Activated T-cell treated with anti-CD3 and anti-CD28 coated beads for 4 hours (primary cell): Measurements from ENCODE around the gene GIPC1.

Experiments
- DNase-seq: peaks from one replicate; pipeline ENCODE4 v3.0.0-alpha.2; 2020

GIPC1 gene

DNA sequence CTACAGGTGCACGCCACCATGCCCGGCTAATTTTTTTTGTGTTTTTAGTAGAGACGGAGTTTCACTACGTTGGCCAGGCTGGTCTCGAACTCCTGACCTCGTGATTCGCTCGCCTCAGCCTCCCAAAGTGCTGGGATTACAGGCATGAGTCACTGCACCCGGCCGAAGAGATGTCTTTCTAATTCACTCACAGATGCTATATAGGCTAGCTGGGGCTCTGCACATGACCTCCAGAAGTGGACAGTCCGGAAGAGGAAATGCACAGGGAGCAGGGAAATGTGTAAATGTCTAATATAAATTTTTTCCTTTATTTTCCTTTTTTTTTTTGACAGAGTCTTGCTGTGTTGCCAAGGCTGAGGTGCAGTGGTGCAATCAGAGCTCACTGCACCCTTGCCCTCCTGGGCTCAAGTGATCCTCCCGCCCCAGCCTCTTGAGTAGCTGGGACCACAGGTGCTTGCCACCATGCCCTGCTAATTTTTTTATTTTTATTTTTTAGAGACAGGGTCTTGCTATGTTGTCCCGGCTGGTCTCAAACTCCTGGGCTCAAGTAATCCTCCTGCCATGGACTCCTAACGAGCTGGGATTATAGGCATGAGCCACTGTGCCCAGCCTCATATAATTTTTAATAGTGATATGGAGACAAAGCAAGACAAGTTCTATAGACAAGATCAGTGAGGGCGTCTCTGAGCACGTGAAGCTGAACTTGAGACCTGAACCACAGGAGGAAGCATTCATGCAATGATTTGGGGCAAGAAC lies 8.4 kb downstream of the GIPC1 start:
- no peak for DNase-seq

- no peak for DNase-seq
Measured at GRCh38 chr19:14482172-14482941, 13.6 kb downstream of the GIPC1 start.

GRCh38 chr19:14480700-14481079 lies 15.2 kb downstream of the GIPC1 start:
- DNase-seq, result no peak

- peak; percentile 55 for DNase-seq
Measured at GRCh38 chr19:14479975-14480699, 15.8 kb downstream of the GIPC1 start.

DNA sequence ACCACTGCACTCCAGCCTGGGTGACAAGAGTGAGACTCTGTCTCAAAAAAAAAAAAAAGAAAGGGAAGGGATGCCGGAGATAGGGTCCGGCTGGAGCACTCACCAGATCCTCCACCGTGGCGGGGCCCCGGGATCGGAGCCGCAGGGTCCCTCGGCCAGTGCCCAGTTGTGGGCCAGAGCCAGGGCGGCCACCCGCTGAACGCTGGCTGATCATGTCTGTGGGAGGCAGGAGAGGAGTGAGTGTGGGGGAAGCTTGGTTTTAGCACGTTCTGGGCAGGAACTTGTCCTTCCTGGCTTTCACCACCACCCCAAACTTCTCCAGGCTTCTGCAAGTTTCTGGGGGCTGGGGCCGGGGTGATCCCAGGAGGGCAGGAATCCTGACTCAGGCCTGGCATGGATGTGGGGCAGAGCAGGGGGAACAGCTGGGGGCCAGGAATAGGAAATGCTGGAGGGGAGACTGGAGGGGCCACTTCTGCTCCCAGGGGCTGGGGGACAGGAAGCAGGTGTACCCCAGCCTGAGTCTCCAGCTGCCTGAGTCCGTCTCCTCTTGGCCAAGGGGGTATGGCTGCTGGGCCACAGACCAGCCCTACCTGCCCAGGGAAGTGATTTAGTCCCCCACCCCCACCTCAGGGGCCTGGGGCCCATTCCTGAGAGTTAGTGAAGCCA lies 16.5 kb downstream of the GIPC1 start:
- no peak for DNase-seq

DNA sequence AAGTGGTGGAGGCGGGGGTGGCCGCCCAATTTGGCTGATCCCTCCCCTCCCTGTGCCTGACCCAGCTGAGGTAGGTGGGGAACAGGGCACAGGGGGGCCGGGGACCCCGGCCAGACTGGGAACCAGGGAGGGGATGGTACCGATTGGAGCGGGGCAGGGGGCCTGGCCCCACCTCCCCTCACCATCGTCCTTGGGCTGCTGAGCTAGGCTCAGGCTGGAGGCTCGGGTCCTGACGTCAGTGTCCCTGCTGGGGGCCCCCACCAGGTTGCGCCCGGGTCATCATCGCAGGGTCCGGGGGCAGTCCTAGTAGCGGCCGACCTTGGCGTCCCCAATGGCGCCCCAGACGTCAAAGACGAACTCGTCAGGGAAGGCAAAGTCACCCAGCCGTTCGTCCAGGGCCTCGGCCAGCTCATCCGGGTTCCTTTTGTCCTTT lies 17.8 kb downstream of the GIPC1 start:
- DNase-seq, result no peak

GRCh38 chr19:14477418-14478112 lies 18.4 kb downstream of the GIPC1 start:
- DNase-seq, result no peak

DNA sequence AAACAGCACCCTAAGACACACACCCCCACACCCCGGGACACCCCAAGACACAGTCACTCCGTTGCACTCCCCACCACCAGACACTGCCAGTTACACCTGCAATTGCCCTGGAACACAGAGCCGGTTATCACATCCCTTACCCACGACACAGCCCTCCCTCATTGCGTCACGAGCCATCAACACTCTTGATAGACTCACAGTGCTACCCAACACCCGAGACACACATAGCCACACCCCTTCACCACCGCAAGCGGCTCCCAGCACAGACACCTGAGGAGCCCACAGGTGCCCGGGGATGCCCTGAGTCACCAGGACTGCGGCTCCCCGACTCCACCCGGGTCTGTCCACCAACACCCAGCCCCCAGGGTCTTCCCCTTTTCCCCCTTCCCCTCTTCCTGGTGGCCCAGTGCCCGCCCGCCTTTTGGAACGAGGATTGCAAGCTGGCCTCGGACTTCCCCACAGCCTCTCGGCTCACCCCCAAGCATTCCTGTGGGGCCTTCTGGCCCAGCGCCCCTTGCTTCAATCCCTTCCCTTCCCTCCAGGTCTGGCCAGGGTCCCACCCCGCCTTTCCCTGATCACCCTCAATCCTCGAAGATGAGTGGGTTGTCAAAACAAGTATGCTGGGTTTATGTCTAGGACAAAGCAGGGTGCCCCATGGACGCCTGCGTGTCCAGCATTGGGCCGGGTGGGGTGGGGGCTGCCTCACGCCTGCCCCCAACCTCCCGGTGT lies 19.1 kb downstream of the GIPC1 start:
- DNase-seq, result no peak

DNA sequence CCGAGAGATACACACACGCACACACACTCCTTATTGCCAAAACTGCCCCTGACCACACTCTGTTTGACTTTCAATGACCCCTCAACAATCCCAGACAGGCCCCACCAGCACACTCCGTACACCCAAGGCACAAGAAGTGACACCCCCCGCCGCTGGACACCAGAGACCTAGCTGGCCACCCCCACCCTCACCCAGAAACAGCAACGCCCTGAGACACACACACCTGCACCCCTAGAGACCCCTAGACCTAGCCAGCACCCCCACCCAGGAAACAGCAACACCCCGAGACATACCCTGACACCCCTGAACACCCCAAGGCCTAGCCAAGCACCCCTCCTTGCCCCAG lies 19.6 kb downstream of the GIPC1 start:
- DNase-seq, result no peak

DNA sequence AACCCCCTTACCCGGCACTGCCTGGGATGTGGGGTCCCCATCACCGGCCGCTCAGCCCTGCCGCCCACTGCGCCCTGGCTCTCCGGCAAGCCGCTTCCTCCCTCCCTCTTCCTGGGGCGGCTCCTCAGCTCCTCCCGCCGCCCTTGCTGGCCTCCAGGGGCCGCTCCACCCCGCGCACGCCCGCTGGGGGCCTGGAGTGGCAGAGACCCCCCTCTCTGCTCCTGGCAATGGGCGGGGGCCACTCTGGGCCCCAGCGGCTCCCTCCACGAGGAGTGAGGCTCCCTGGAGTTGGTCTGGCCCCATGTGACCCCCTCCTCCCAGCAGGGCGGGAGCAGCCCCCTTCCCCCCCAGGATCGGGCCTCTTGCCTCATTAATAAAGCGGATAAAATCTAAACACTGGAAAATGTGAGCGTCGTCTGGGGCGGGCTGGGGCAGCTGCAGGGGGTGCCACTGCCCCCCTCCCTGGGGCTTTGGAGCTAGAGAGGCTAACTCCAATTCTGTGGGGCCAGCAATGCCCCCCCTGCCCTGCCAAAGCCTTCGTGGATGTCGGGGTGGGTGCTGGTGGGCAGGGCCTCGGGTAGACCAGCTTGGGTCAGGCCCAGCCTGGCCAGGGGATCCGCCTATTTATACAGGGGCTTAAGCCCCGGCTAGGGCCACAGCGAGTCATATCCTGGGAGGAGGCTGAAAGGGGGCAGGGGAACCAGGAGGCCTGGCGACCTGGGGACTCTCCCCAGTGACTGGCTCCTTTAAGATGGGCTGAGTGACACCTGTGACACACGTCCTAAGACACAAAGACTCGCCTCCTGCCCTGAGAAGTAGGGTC lies 20.5 kb downstream of the GIPC1 start, which contains the start of gene PTGER1:
TSS of gene PTGER1 (minus strand) at position 104 of the 823 bp plus-strand sequence. CDS start 1,034 bp downstream, outside the sequence.
- no peak for DNase-seq

DNA sequence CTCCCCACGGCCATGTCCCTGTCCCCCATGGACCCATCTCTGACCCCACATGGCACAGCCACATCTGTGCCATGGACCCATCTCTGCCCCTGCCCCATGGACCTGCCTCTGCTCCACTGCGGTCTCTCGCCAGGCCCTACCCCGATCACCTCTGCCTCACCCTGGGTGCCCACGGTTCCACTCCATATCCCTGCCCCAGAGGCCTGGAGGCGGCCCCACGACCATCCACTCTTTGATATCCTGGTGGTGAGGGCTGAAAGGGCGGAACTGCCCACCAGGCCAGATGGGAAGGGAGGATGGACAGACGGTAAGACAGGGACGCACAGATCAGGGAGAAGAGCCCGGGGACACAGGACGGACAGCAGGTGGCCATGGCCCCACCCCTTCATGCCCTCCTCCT lies 21.1 kb downstream of the GIPC1 start:
- no peak for DNase-seq

GRCh38 chr19:14473978-14474578 lies 21.8 kb downstream of the GIPC1 start:
- no peak for DNase-seq

DNA sequence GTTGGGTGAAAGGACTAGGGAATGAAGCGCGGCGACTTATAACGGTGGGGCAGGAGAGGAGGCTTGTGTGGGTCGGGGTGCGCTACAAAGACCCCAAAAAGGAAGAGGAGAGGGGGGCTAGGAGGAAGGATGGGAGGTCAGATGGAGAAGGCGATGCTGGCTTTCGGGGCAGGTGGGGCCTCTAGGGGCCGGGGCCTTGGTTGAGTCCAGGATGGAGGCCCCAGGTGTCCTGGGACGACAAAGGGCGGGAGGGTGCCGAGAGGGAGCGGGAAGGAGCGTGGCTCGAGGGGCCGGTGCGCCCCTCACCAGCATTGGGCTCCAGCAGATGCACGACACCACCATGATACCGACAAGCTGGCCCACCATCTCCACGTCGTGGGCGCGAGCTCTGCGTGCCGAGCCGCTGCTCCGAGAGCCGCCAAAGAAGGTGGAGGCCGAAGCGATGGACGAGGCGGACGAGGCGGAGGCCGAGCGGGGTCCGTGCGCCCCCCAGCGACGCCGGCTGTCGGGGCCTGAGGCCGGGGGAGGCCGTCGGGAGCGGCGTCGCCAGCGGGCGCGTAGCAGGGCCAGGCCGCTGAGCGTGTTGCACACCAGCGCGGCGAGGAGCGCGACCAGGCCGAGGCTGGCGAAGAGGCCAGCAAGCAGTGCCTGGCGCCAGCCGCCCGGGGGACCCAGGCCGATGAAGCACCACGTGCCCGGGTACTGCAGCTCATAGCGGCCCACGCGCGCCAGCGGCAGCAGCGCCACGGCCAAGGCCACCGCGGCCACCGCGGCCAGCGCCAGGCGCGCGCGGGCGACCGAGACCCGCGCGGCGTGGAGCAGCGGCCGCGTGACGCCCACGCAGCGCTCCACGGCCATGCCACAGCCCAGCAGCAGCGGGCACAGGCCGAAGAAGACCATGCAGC lies 22.6 kb downstream of the GIPC1 start:
- no peak for DNase-seq

GRCh38 chr19:14472202-14472938 lies 23.6 kb downstream of the GIPC1 start:
- peak; percentile 90 for DNase-seq

DNA sequence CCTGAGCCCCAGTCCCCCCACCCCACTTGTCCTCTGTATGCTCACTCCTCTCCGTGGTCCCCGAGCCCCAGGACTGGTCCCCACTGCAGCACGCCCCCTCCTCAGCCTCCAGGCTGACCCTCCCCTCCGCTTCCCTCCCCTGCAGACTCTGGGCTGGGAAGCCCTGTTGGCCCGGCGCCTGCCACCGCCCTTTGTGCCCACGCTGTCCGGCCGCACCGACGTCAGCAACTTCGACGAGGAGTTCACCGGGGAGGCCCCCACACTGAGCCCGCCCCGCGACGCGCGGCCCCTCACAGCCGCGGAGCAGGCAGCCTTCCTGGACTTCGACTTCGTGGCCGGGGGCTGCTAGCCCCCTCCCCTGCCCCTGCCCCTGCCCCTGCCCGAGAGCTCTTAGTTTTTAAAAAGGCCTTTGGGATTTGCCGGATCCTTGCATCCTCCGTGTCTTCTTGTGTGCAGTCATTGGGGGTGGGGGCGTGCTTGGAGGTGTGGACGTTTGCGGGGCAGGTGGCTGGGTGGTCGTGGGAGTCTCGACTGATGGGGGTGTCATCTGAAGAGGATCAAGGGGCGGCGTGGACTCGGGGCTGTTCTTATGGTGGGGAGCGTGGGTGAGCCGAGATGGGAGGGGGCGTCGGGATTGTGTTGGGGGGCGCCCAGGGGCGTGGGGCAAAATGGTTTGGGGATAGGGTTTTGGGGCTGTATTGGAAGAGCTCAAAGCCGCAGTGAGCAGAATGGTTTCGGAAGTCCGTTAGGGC lies 24.3 kb downstream of the GIPC1 start:
- DNase-seq, result no peak

DNA sequence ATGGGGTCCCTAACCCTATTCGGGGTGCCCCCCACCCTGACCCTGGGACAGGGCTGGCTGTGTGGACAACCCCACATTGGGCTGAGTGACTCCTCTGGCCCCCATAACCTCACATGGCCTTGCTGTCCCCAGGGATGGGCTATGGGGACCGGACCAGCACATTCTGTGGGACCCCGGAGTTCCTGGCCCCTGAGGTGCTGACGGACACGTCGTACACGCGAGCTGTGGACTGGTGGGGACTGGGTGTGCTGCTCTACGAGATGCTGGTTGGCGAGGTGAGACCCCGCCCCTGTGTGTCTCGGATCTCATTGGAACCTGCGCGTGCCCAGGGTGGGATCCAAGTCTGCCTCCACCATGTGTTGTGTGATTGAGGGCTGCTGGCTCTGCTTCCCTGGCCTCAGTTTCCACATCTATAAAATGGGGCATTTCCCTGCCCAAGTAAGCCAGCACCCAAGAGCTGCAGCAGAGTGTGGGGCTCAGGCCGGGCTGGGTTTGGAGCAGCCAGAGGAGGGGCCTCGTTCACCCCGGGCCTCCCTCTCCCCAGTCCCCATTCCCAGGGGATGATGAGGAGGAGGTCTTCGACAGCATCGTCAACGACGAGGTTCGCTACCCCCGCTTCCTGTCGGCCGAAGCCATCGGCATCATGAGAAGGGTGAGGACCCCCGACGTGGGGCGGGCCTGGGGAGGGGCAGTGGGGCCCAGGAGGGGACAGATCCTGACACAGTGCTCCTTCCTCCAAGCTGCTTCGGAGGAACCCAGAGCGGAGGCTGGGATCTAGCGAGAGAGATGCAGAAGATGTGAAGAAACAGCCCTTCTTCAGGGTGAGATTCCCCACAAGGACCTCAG lies 25.7 kb downstream of the GIPC1 start:
- no peak for DNase-seq

DNA sequence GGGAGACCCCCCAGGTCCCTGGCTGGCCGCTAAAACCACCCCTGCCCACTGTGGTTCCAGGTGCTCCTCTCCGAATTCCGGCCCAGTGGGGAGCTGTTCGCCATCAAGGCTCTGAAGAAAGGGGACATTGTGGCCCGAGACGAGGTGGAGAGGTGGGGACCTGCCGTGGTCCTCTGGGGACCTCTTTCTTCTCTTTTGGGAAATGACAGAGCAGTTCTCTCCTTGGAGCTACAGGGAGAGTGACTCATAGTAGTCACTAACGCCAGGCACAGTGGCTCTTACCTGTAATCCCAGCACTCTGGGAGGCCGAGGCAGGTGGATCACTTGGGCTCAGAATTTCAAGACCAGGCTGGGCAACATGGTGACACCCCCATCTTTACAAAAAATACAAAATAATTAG lies 28.1 kb downstream of the GIPC1 start:
- no peak for DNase-seq
